Measurements from ENCODE around the gene CYP26B1. TPM values are rescaled to one million over a fixed set of nuclear protein-coding genes. Genes with fewer than 3 reads are reported as not detected.

CYP26B1 gene, protein sequence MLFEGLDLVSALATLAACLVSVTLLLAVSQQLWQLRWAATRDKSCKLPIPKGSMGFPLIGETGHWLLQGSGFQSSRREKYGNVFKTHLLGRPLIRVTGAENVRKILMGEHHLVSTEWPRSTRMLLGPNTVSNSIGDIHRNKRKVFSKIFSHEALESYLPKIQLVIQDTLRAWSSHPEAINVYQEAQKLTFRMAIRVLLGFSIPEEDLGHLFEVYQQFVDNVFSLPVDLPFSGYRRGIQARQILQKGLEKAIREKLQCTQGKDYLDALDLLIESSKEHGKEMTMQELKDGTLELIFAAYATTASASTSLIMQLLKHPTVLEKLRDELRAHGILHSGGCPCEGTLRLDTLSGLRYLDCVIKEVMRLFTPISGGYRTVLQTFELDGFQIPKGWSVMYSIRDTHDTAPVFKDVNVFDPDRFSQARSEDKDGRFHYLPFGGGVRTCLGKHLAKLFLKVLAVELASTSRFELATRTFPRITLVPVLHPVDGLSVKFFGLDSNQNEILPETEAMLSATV
- 0.21 TPM for polyA plus RNA-seq (2013)

DNA sequence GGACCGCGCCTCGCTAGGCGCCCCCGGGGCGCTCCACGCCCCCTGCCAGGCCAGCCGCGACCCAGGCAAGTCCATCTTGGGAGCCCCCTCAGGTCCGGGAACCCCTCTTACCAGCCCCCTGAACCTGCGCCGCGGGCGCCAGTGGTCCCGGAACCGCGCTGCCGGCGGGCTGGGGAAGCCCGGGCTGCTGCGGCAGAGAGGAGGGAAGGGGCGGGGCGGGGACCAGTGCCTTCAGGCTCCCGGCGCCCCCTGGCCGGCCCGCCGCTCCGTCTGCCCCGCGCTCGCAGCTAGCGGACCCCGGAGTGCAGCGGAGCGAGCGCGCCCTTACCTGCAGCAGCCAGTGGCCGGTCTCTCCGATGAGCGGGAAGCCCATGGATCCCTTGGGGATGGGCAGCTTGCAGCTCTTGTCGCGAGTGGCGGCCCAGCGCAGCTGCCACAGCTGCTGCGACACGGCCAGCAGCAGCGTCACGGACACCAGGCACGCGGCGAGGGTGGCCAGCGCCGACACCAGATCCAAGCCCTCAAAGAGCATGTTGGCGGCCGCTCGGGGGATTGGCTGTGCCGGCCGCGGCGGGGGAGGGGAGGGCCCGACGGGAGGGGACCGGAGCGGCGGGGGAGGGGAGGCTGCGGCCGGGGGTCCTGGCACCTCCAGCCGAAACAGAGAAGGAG, at the start of gene CYP26B1:
CYP26B1 (minus strand) TSS at position 560 of the 669 bp plus-strand sequence; CDS start at position 532, 28 bp downstream.
- Histone ChIP-seq H3K27me3 (replicated peaks in 2 of 5; ENCODE audit: control insufficient read depth in 4 of 5, insufficient read depth in 5 of 5, low read length in 4 of 5) (peaks cover 0 to 95% (median 41%) of the 10 kb centered on the region in 5 experiments), H3K27ac (ENCODE audit: insufficient read depth in 1 of 2, low read depth in 1 of 2, low read length in 2 of 2, poor library complexity in 1 of 2, severe bottlenecking in 2 of 2) (no peak within 1 kb of the TSS), H3K9me3 (ENCODE audit: control extremely low read depth in 1 of 5, control insufficient read depth in 4 of 5, insufficient read depth in 2 of 5, low read depth in 1 of 5, low read length in 4 of 5) (peaks cover 0 to 5% (median 0%) of the 10 kb centered on the region in 5 experiments), H3K4me3 (ENCODE audit: control insufficient read depth in 1 of 7, extremely low read depth in 1 of 7, insufficient read depth in 4 of 7, low read depth in 2 of 7, low read length in 6 of 7) (peak within 1 kb of the TSS in 5 of 7 experiments; percentile 36 to 67 (median 56)), H3K36me3 (ENCODE audit: control insufficient read depth in 4 of 4, insufficient read depth in 4 of 4, low read length in 3 of 4) (no peaks in the 10 kb centered on the region), H3K4me1 (ENCODE audit: control extremely low read depth in 1 of 4, control insufficient read depth in 4 of 4, insufficient read depth in 4 of 4, low read length in 3 of 4) (peaks cover 0 to 70% (median 46%) of the 10 kb centered on the region in 4 experiments)
- ChIA-PET POLR2A (no interaction called here), CTCF (interaction anchor here (1.5 kb wide), 1 partner anchor 432 kb away, joined by 3 read pairs; no protein-coding TSS in a partner anchor)
- WGBS (ENCODE audit: insufficient coverage): under 1% methylated on average over 35 of the region's 69 CpGs
- DNase-seq: peak in 2 of 3 donors; percentile 53 to 64

DNA sequence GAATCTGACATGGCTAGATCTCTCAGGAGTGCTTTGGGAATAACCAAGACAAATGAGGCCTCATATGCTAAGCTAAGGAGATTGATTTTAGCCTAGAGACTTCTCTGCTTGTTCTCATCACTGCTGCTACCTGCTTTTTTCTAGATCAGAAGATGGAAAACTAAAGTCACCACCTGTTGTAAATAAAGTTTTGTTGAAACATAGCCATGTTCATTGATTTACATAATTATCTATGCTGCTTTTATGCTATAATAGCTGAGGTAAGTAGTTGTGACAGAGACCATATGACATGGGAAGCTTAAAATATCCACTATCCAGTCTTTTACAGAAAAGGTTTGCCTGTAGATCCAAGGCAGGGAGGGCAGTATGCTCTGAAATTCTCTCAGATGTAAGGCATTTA, 46.1 kb upstream of the CYP26B1 start:
- CTCF ChIA-PET: no interaction called here
- H3K27me3 ChIP-seq (replicated peaks in 2 of 5; ENCODE audit: control insufficient read depth in 4 of 5, insufficient read depth in 5 of 5, low read length in 4 of 5): no peaks in the 10 kb centered on the region
- no peaks in the 10 kb centered on the region for H3K4me1 ChIP-seq (ENCODE audit: control extremely low read depth in 1 of 4, control insufficient read depth in 4 of 4, insufficient read depth in 4 of 4, low read length in 3 of 4)
- H3K4me3 ChIP-seq (ENCODE audit: control insufficient read depth in 1 of 7, extremely low read depth in 1 of 7, insufficient read depth in 4 of 7, low read depth in 2 of 7, low read length in 6 of 7): no peak overlapping the region
- POLR2A ChIA-PET: no interaction called here
- DNase-seq: no peak
- H3K9me3 ChIP-seq (ENCODE audit: control extremely low read depth in 1 of 5, control insufficient read depth in 4 of 5, insufficient read depth in 2 of 5, low read depth in 1 of 5, low read length in 4 of 5): no peaks in the 10 kb centered on the region
- H3K27ac ChIP-seq (ENCODE audit: insufficient read depth in 1 of 2, low read depth in 1 of 2, low read length in 2 of 2, poor library complexity in 1 of 2, severe bottlenecking in 2 of 2): no peak overlapping the region
- H3K36me3 ChIP-seq (ENCODE audit: control insufficient read depth in 4 of 4, insufficient read depth in 4 of 4, low read length in 3 of 4): no peaks in the 10 kb centered on the region

DNA sequence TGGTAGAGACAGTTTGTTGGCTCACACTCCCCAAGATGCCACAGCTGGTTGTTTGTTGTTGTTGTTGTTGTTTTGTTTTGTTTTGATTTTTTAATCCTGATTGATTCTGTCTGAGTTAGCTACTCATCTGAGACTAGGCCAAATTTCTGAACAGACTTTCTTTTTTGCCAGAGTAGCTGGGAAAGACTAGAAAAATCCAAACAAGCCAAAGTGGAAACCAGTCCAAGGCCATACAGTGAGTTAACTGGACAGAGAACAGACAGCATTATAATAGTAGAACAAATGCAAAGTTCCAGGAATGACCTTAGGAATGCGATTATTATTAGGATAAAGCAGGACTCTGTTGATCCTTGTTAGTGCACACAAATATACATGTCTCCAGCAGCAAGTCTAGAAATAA, 43.8 kb upstream of the CYP26B1 start:
- WGBS (ENCODE audit: insufficient coverage): no CpG with 5 or more reads among the region's 1 CpG
- Histone ChIP-seq H3K4me3 (ENCODE audit: control insufficient read depth in 1 of 7, extremely low read depth in 1 of 7, insufficient read depth in 4 of 7, low read depth in 2 of 7, low read length in 6 of 7) (no peak overlapping the region), H3K27me3 (replicated peaks in 2 of 5; ENCODE audit: control insufficient read depth in 4 of 5, insufficient read depth in 5 of 5, low read length in 4 of 5) (no peaks in the 10 kb centered on the region), H3K36me3 (ENCODE audit: control insufficient read depth in 4 of 4, insufficient read depth in 4 of 4, low read length in 3 of 4) (no peaks in the 10 kb centered on the region), H3K9me3 (ENCODE audit: control extremely low read depth in 1 of 5, control insufficient read depth in 4 of 5, insufficient read depth in 2 of 5, low read depth in 1 of 5, low read length in 4 of 5) (peaks cover 0 to 9% (median 5%) of the 10 kb centered on the region in 5 experiments), H3K27ac (ENCODE audit: insufficient read depth in 1 of 2, low read depth in 1 of 2, low read length in 2 of 2, poor library complexity in 1 of 2, severe bottlenecking in 2 of 2) (no peak overlapping the region), H3K4me1 (ENCODE audit: control extremely low read depth in 1 of 4, control insufficient read depth in 4 of 4, insufficient read depth in 4 of 4, low read length in 3 of 4) (no peaks in the 10 kb centered on the region)
- CTCF ChIA-PET: interaction anchor here (0.9 kb wide), 1 partner anchor 9 kb away, joined by 3 read pairs; no protein-coding TSS in a partner anchor
- POLR2A ChIA-PET: no interaction called here
- no peak for DNase-seq

DNA sequence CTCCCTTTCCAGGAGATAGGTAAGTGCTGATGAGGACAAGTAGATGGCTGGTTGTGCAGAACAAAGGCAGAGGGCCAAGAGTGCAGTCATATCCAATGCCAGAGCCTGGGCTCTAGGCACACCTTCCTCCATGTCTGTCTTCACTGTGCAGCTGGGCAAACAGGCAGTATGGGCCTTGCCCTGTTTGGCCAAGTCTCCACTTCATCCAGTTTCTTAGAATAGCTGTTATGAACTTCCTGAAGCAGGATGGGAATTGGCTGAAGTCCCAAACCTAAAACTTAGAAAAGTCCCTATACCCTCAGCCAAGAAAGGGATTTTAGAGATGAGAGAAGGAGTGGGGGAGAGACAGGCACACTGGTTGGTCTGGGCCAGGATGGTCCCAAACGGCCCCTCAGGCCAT, 37.5 kb upstream of the CYP26B1 start:
- Histone ChIP-seq H3K27me3 (replicated peaks in 2 of 5; ENCODE audit: control insufficient read depth in 4 of 5, insufficient read depth in 5 of 5, low read length in 4 of 5) (no peaks in the 10 kb centered on the region), H3K4me3 (ENCODE audit: control insufficient read depth in 1 of 7, extremely low read depth in 1 of 7, insufficient read depth in 4 of 7, low read depth in 2 of 7, low read length in 6 of 7) (no peak overlapping the region), H3K9me3 (ENCODE audit: control extremely low read depth in 1 of 5, control insufficient read depth in 4 of 5, insufficient read depth in 2 of 5, low read depth in 1 of 5, low read length in 4 of 5) (peaks cover 0 to 9% (median 5%) of the 10 kb centered on the region in 5 experiments), H3K36me3 (ENCODE audit: control insufficient read depth in 4 of 4, insufficient read depth in 4 of 4, low read length in 3 of 4) (no peaks in the 10 kb centered on the region), H3K27ac (ENCODE audit: insufficient read depth in 1 of 2, low read depth in 1 of 2, low read length in 2 of 2, poor library complexity in 1 of 2, severe bottlenecking in 2 of 2) (no peak overlapping the region), H3K4me1 (ENCODE audit: control extremely low read depth in 1 of 4, control insufficient read depth in 4 of 4, insufficient read depth in 4 of 4, low read length in 3 of 4) (no peaks in the 10 kb centered on the region)
- ChIA-PET CTCF (no interaction called here), POLR2A (no interaction called here)
- DNase-seq: no peak
- WGBS (ENCODE audit: insufficient coverage): 100% methylated on average over 1 of the region's 1 CpG

DNA sequence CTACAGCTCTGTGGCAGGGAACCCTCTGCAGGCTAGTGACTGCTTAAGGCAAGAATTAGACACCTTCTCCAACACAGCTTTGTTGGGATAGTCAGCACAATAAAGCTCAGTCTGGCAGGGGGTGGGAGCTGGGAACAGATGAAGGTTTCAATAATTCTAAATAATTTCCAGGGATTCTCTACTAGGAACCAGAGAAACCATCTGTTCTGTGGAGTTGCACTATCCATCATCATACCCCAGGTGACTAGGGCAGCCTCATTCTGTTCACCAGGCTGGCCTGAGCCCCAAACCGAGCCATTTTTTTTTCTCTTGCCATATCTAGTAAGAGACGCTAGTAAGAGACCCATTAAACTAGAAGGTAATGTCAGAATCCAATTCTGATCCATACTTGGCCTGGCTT, 35.8 kb upstream of the CYP26B1 start:
- Histone ChIP-seq H3K36me3 (ENCODE audit: control insufficient read depth in 4 of 4, insufficient read depth in 4 of 4, low read length in 3 of 4) (no peaks in the 10 kb centered on the region), H3K4me1 (ENCODE audit: control extremely low read depth in 1 of 4, control insufficient read depth in 4 of 4, insufficient read depth in 4 of 4, low read length in 3 of 4) (no peaks in the 10 kb centered on the region), H3K4me3 (ENCODE audit: control insufficient read depth in 1 of 7, extremely low read depth in 1 of 7, insufficient read depth in 4 of 7, low read depth in 2 of 7, low read length in 6 of 7) (no peak overlapping the region), H3K27ac (ENCODE audit: insufficient read depth in 1 of 2, low read depth in 1 of 2, low read length in 2 of 2, poor library complexity in 1 of 2, severe bottlenecking in 2 of 2) (no peak overlapping the region), H3K27me3 (replicated peaks in 2 of 5; ENCODE audit: control insufficient read depth in 4 of 5, insufficient read depth in 5 of 5, low read length in 4 of 5) (no peaks in the 10 kb centered on the region), H3K9me3 (ENCODE audit: control extremely low read depth in 1 of 5, control insufficient read depth in 4 of 5, insufficient read depth in 2 of 5, low read depth in 1 of 5, low read length in 4 of 5) (peaks cover 0 to 9% (median 5%) of the 10 kb centered on the region in 5 experiments)
- ChIA-PET CTCF (no interaction called here), POLR2A (no interaction called here)
- WGBS (ENCODE audit: insufficient coverage): 100% methylated on average over 2 of the region's 2 CpGs
- no peak for DNase-seq

DNA sequence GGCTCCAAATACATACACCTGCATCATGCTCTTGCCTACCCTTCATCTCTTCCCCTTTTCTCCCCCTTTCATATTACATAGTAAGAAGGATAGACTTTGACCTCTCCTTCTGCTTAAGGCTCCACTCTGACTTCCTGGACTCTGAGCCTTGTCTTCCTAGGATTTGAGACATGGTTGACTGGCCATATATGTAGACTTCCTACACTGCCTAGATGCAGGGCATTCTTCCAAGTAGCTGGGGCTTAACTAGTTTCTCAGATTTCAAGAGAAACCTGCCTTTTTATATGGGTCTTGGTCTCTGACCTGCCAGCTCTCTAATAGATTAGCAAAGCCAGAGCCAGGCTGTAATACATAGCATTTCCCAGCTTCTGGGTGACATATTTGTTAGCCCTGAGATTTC, 35.4 kb upstream of the CYP26B1 start:
- Histone ChIP-seq H3K36me3 (ENCODE audit: control insufficient read depth in 4 of 4, insufficient read depth in 4 of 4, low read length in 3 of 4) (peaks cover 0 to 2% (median 0%) of the 10 kb centered on the region in 4 experiments), H3K4me3 (ENCODE audit: control insufficient read depth in 1 of 7, extremely low read depth in 1 of 7, insufficient read depth in 4 of 7, low read depth in 2 of 7, low read length in 6 of 7) (no peak overlapping the region), H3K4me1 (ENCODE audit: control extremely low read depth in 1 of 4, control insufficient read depth in 4 of 4, insufficient read depth in 4 of 4, low read length in 3 of 4) (no peaks in the 10 kb centered on the region), H3K9me3 (ENCODE audit: control extremely low read depth in 1 of 5, control insufficient read depth in 4 of 5, insufficient read depth in 2 of 5, low read depth in 1 of 5, low read length in 4 of 5) (peaks cover 0 to 9% (median 4%) of the 10 kb centered on the region in 5 experiments), H3K27ac (ENCODE audit: insufficient read depth in 1 of 2, low read depth in 1 of 2, low read length in 2 of 2, poor library complexity in 1 of 2, severe bottlenecking in 2 of 2) (no peak overlapping the region), H3K27me3 (replicated peaks in 2 of 5; ENCODE audit: control insufficient read depth in 4 of 5, insufficient read depth in 5 of 5, low read length in 4 of 5) (no peaks in the 10 kb centered on the region)
- CTCF ChIA-PET: no interaction called here
- POLR2A ChIA-PET: no interaction called here
- no peak for DNase-seq

DNA sequence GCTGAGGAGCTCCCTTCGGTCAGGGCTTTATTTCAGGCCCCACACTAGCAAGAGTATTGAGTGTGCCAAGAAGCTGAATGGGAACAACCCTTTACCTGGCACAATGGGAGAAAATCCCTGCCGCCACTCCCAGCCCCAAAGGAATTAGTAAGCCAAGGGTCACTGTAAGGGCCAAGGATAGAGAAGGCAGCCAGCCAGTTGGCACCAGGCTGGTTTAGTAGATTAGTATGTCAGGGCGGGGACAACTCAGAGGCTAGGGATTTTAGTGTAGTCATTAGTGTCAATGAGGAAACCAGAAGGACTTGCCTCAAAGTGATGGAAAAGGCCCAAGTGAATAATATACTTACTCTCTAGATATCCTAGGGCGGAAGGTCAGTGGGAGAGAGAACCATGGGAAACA, 34.9 kb upstream of the CYP26B1 start:
- POLR2A ChIA-PET: no interaction called here
- no peak for DNase-seq
- Histone ChIP-seq H3K4me3 (ENCODE audit: control insufficient read depth in 1 of 7, extremely low read depth in 1 of 7, insufficient read depth in 4 of 7, low read depth in 2 of 7, low read length in 6 of 7) (no peak overlapping the region), H3K27ac (ENCODE audit: insufficient read depth in 1 of 2, low read depth in 1 of 2, low read length in 2 of 2, poor library complexity in 1 of 2, severe bottlenecking in 2 of 2) (no peak overlapping the region), H3K27me3 (replicated peaks in 2 of 5; ENCODE audit: control insufficient read depth in 4 of 5, insufficient read depth in 5 of 5, low read length in 4 of 5) (no peaks in the 10 kb centered on the region), H3K4me1 (ENCODE audit: control extremely low read depth in 1 of 4, control insufficient read depth in 4 of 4, insufficient read depth in 4 of 4, low read length in 3 of 4) (no peaks in the 10 kb centered on the region), H3K36me3 (ENCODE audit: control insufficient read depth in 4 of 4, insufficient read depth in 4 of 4, low read length in 3 of 4) (peaks cover 0 to 2% (median 0%) of the 10 kb centered on the region in 4 experiments), H3K9me3 (ENCODE audit: control extremely low read depth in 1 of 5, control insufficient read depth in 4 of 5, insufficient read depth in 2 of 5, low read depth in 1 of 5, low read length in 4 of 5) (peaks cover 0 to 5% (median 1%) of the 10 kb centered on the region in 5 experiments)
- WGBS (ENCODE audit: insufficient coverage): 95% methylated on average over 3 of the region's 4 CpGs
- CTCF ChIA-PET: no interaction called here

All from common myeloid progenitor, CD34-positive (primary cell).